Calu3 (cell line): ENCODE results near the gene GPD1. TPM values are rescaled to one million over a fixed set of nuclear protein-coding genes. Genes with fewer than 3 reads are reported as not detected.

Experiments used
- BruUV-seq: library from RNA; stranded (reverse); fragments of 400-500 nt; replicated peaks from 2 replicates; lab custom pipeline; 2021; lab: Mats Ljungman, UMichigan
- CTCF ChIA-PET: fragments of 300-600 bp; sonication (Branson Sonifier 250); formaldehyde crosslinking; loops from one replicate; lab custom pipeline; 2022; ENCODE audit warnings: antibody characterized with exemption; lab: Charles Lee
- DNase-seq: peaks from one replicate; pipeline ENCODE4 v3.0.0; 2022
- H3K27ac Mint-ChIP-seq: one replicate; pipeline ENCODE4 v1.8.0; 2022; ENCODE audit warnings: mixed read lengths; ENCODE audit not compliant: unreplicated experiment
- H3K27me3 Mint-ChIP-seq: one replicate; pipeline ENCODE4 v1.8.0; 2022; ENCODE audit warnings: mixed read lengths; ENCODE audit not compliant: unreplicated experiment
- H3K36me3 Mint-ChIP-seq: one replicate; pipeline ENCODE4 v1.8.0; 2022; ENCODE audit warnings: mild to moderate bottlenecking, moderate library complexity, mixed read lengths; ENCODE audit not compliant: insufficient read depth, unreplicated experiment
- H3K4me1 Mint-ChIP-seq: one replicate; pipeline ENCODE4 v1.8.0; 2022; ENCODE audit warnings: mild to moderate bottlenecking, low read depth, mixed read lengths; ENCODE audit not compliant: unreplicated experiment
- H3K4me3 Mint-ChIP-seq: one replicate; pipeline ENCODE4 v1.8.0; 2022; ENCODE audit warnings: mild to moderate bottlenecking, low read depth, moderate library complexity, mixed read lengths; ENCODE audit not compliant: unreplicated experiment
- H3K9me3 Mint-ChIP-seq: one replicate; pipeline ENCODE4 v1.8.0; 2022; ENCODE audit warnings: low read depth, mixed read lengths; ENCODE audit not compliant: unreplicated experiment
- intact Hi-C: fragments of 100-400 bp; cut with micrococcal nuclease; formaldehyde crosslinking; loops from one replicate; pipeline ENCODE4 v1.10.0; 2022; ENCODE audit not compliant: unreplicated experiment
- total RNA-seq: library from RNA; stranded (reverse); gene quantifications from 2 replicates; pipeline ENCODE4 v1.2.3, GENCODE V29; 2022
- TF ChIP-seq, protein P1 (sequence below): fragments of 200-600 bp; IDR thresholded peaks from one replicate; pipeline ENCODE4 v1.8.0; 2022; ENCODE audit warnings: antibody characterized with exemption; ENCODE audit not compliant: unreplicated experiment

The GPD1 gene
- total RNA-seq, 1 experiment from 2014 or later = 0.21 TPM

DNA sequence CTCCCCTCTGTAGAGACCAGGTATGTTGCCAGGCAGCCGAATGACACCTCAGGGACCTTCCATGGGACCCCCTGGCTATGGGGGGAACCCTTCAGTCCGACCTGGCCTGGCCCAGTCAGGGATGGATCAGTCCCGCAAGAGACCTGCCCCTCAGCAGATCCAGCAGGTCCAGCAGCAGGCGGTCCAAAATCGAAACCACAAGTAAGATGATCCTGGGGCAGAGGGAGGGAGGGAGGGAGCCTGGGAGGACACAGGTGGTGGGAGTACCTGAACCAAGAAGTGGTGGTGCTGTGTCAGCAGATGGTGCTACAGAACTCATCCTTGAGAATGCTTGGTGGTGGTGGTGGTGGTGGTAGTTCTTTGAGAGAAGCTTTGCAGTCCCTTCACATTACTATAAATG lies 17.7 kb upstream of the GPD1 start:
- no peak overlapping the region for H3K27ac Mint-ChIP-seq
- CTCF ChIA-PET = no interaction called here

DNA sequence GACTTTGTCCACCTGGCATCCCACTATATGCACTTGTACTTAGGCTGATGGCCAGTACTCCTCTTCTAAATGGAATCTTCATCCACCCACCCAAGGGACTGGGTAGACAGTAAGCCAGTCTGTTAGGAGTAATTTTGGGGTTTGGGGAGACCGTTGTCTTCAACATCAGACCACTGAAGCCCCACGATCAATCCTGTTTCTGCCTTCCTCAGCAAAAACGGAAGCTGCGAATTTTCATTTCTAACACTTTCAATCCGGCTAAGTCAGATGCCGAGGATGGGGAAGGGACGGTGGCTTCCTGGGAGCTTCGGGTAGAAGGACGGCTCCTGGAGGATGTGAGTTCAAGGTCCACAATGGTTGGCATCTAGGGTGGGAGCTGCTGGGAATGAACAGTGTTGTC lies 16.7 kb upstream of the GPD1 start:
- Mint-ChIP-seq H3K9me3 (no peaks in the 10 kb centered on the region), H3K27ac (no peak overlapping the region), H3K36me3 (peaks cover 32% of the 10 kb centered on the region), H3K27me3 (no peaks in the 10 kb centered on the region), H3K4me1 (peaks cover 14% of the 10 kb centered on the region), H3K4me3 (no peak overlapping the region)
- TF ChIP-seq, protein P1, sequence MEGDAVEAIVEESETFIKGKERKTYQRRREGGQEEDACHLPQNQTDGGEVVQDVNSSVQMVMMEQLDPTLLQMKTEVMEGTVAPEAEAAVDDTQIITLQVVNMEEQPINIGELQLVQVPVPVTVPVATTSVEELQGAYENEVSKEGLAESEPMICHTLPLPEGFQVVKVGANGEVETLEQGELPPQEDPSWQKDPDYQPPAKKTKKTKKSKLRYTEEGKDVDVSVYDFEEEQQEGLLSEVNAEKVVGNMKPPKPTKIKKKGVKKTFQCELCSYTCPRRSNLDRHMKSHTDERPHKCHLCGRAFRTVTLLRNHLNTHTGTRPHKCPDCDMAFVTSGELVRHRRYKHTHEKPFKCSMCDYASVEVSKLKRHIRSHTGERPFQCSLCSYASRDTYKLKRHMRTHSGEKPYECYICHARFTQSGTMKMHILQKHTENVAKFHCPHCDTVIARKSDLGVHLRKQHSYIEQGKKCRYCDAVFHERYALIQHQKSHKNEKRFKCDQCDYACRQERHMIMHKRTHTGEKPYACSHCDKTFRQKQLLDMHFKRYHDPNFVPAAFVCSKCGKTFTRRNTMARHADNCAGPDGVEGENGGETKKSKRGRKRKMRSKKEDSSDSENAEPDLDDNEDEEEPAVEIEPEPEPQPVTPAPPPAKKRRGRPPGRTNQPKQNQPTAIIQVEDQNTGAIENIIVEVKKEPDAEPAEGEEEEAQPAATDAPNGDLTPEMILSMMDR = no peak
- intact Hi-C loops = no loop called here
- BruUV-seq = no TSS peak
- no peak for DNase-seq
- CTCF ChIA-PET = interaction anchor here (1.7 kb wide), 1 partner anchor 17 kb away, joined by 3 read pairs; the partner anchor contains the start of gene GPD1

More for the DNA sequence above, 17.7 kb upstream of the GPD1 start:
- BruUV-seq = no TSS peak
- Mint-ChIP-seq H3K36me3 (peaks cover 26% of the 10 kb centered on the region), H3K9me3 (no peaks in the 10 kb centered on the region), H3K4me3 (peak overlapping the region; percentile 86), H3K4me1 (peaks cover 14% of the 10 kb centered on the region), H3K27me3 (no peaks in the 10 kb centered on the region)
- no peak for DNase-seq
- TF ChIP-seq, protein P1 = no peak
- intact Hi-C loops = no loop called here

DNA sequence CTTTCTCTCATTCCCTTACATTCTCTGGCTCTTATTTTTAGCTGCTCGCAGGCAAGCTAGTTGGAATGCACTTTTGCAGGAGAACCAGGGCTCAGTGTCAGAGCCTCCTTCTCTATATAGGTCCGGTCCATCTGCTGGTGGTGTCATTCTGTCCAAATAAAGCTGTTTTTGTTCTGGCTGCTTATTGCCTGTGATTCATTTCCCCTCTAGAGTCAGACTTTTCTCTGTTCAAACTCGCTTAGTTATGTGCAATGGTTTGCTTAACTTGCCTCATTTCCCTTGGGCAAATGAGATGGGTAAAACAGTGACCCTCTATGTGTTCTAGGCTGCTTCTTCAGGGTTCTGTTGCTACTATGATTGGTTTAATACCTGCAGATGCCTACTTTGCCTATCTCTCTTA lies 15.8 kb upstream of the GPD1 start:
- no TSS peak for BruUV-seq
- CTCF ChIA-PET = interaction anchor here (1.7 to 2.0 kb wide), 2 partner anchors 16 to 24 kb away, joined by 3 to 7 read pairs; partner anchors contain the start of genes COX14 and GPD1
- Mint-ChIP-seq H3K9me3 (no peaks in the 10 kb centered on the region), H3K4me3 (no peak overlapping the region), H3K4me1 (peaks cover 14% of the 10 kb centered on the region), H3K27me3 (no peaks in the 10 kb centered on the region), H3K36me3 (peaks cover 32% of the 10 kb centered on the region), H3K27ac (no peak overlapping the region)
- intact Hi-C loops = no loop called here
- TF ChIP-seq, protein P1 = no peak
- DNase-seq = no peak

DNA sequence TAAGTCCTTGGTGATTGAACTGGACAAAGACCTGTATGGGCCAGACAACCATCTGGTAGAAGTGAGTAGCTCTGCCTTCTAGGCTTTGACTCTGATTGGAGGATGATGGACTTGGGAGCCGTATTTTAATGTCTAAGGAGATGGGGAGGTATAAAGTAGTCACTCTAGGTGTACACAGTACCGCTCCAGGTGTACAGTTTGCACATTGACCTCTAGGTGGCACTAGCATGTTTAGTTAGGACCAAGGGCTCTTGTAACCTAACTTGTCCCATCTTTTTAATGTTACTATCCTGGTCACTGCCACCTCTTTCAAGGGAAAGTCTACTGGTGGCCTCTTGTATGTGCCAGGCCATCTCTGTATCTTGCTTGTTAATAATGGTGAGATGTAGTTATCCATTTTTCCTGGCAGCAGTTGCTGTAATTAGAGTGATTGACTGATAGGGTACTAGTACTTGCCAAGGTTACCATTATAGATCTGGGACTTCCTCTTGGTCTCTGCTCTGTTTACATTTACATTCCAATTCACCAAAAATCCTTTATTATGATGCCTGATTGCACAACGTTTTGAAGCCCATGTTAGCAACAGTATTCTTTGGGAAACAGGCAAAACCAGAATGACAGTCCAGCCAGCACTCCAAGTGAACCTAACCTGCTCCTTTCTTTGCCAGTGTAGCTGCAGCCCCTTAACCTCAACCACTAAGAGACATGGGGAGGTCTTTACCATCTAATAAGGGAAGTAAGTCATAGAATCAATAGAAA lies 15.1 kb upstream of the GPD1 start:
- H3K36me3 Mint-ChIP-seq = peaks cover 27% of the 10 kb centered on the region
- H3K4me1 Mint-ChIP-seq = peaks cover 14% of the 10 kb centered on the region

More for the DNA sequence above, 15.1 kb upstream of the GPD1 start:
- DNase-seq = peak; percentile 56
- CTCF ChIA-PET = interaction anchor here (1.7 to 2.0 kb wide), 2 partner anchors 15 to 23 kb away, joined by 3 to 7 read pairs; partner anchors contain the start of genes COX14 and GPD1
- H3K27me3 Mint-ChIP-seq = no peaks in the 10 kb centered on the region
- BruUV-seq = no TSS peak
- no peak overlapping the region for H3K27ac Mint-ChIP-seq
- intact Hi-C loops = no loop called here
- H3K4me3 Mint-ChIP-seq = no peak overlapping the region
- no peaks in the 10 kb centered on the region for H3K9me3 Mint-ChIP-seq
- TF ChIP-seq, protein P1 = peak; percentile 49
